ENCODE measurements around the gene XIST. TPM values are rescaled to one million over a fixed set of nuclear protein-coding genes. Genes with fewer than 3 reads are reported as not detected.
A peak's percentile ranks its signal among the peaks of the same experiment; 100 is the strongest.

The XIST gene
- total and polyA plus RNA-seq, 10 of the 15 experiments (the other 5 are each of a cell fraction or from before 2014, with no cell fraction given), result 39.1 to 787 (median 91.3) TPM

GRCh38 chrX:73842541-73843234 lies 9.8 kb downstream of the XIST start:
- TF ChIP-seq CREM (IDR thresholded peaks at IDR 0.05; ENCODE audit: low read depth) (no peak), EGR1 (IDR thresholded peaks at IDR 0.05; ENCODE audit: borderline replicate concordance in 1 of 2, low read depth in 2 of 2, low read length in 2 of 2) (no peak), SREBF2 (IDR thresholded peaks at IDR 0.05; ENCODE audit: low read length) (no peak), SP1 (IDR thresholded peaks at IDR 0.05; ENCODE audit: low read depth, low read length) (no peak), NRF1 (conservative IDR thresholded peaks at IDR 0.05; ENCODE audit: low read depth, low read length) (no peak), ZNF24 (IDR thresholded peaks at IDR 0.05) (no peak), LARP7 (IDR thresholded peaks at IDR 0.05) (no peak), EZH2 (IDR thresholded peaks at IDR 0.05; ENCODE audit: borderline replicate concordance, control insufficient read depth, low read depth, low read length) (no peak), KLF5 (IDR thresholded peaks at IDR 0.05; ENCODE audit: partially characterized antibody) (no peak), PML (IDR thresholded peaks at IDR 0.05; ENCODE audit: low read length) (no peak), SIX5 (IDR thresholded peaks at IDR 0.05; ENCODE audit: low read depth, low read length, severe bottlenecking) (no peak), ZBTB4 (CRISPR knock-in tag; IDR thresholded peaks at IDR 0.05) (no peak), ZNF274 (IDR thresholded peaks at IDR 0.05; ENCODE audit: insufficient read depth, insufficient read length) (no peak), RUNX3 (IDR thresholded peaks at IDR 0.05; ENCODE audit: low read length) (no peak), IKZF2 (IDR thresholded peaks at IDR 0.05) (no peak), RAD21 (IDR thresholded peaks at IDR 0.05; ENCODE audit: insufficient read depth, low read depth, low read length) (no peak), ETV6 (conservative IDR thresholded peaks at IDR 0.05 in 1 of 2, IDR thresholded peaks at IDR 0.05 in 1 of 2; ENCODE audit: borderline replicate concordance in 1 of 2, low read depth in 1 of 2) (no peak), SIN3A (IDR thresholded peaks at IDR 0.05; ENCODE audit: low read depth, low read length) (no peak)
- ChIA-PET CTCF (no interaction called here), RAD21 (ENCODE audit: unreplicated experiment) (no interaction called here), SMC1A (ENCODE audit: uncharacterized antibody, unreplicated experiment) (no interaction called here), POLR2A (no interaction called here)
- Histone ChIP-seq H3K9me3 (replicated peaks; ENCODE audit: control insufficient read depth, insufficient read depth, low read length) (no peaks in the 10 kb centered on the region), H3K9ac (ENCODE audit: control insufficient read depth, insufficient read depth, low read length) (no peak overlapping the region), H2AFZ (ENCODE audit: control insufficient read depth, low read depth, low read length) (no peak overlapping the region), H3K79me2 (ENCODE audit: control insufficient read depth, insufficient read depth, low read length) (peaks cover 69% of the 10 kb centered on the region), H3K4me3 (no peak overlapping the region), H3K4me1 (ENCODE audit: control insufficient read depth, insufficient read depth, low read length) (no peaks in the 10 kb centered on the region), H3K27me3 (replicated peaks in 1 of 2; ENCODE audit: control insufficient read depth in 2 of 2, insufficient read depth in 2 of 2, low read length in 1 of 2) (no peaks in the 10 kb centered on the region), H4K20me1 (ENCODE audit: control insufficient read depth, insufficient read depth) (peaks cover 11% of the 10 kb centered on the region), H3K36me3 (ENCODE audit: control insufficient read depth in 2 of 2, insufficient read depth in 2 of 2, low read length in 1 of 2) (peaks cover 0 to 3% of the 10 kb centered on the region in 2 experiments; a peak in 1 of 4 replicates), H3K27ac (ENCODE audit: control insufficient read depth, insufficient read depth) (no peak overlapping the region), H3K4me2 (ENCODE audit: control insufficient read depth, insufficient read depth) (0 out of 2 replicates have a peak overlapping the region, but pooled peaks have one; percentile 13)
- DNase-seq (ENCODE audit: low read depth, low spot score) (no peak), ATAC-seq (peak; percentile 9; the same call in 2 of the 3 replicates), FAIRE-seq (no peak)
- 53% methylated on average over 4 of the region's 4 CpGs for WGBS (ENCODE audit: insufficient coverage, insufficient replicate concordance, low lambda C conversion rate, missing lambda C conversion rate)
- no TSS peak for BruUV-seq (replicated peaks)
- in situ Hi-C loops (cut with MboI) (no loop called here), intact Hi-C loops (cut with micrococcal nuclease; ENCODE audit: unreplicated experiment) (no loop called here)
